HS-5 (cell line): ENCODE data around the gene SORBS1.
"Not testable (repeated sequence)": the region's sequence is repeated elsewhere in the genome, so short reads cannot be mapped to it uniquely, and the experiment has no call there.

Experiments used
- DNase-seq: peaks from one replicate; pipeline ENCODE4 v3.0.0-alpha.2; 2012; ENCODE audit warnings: low read depth

The SORBS1 gene

DNA sequence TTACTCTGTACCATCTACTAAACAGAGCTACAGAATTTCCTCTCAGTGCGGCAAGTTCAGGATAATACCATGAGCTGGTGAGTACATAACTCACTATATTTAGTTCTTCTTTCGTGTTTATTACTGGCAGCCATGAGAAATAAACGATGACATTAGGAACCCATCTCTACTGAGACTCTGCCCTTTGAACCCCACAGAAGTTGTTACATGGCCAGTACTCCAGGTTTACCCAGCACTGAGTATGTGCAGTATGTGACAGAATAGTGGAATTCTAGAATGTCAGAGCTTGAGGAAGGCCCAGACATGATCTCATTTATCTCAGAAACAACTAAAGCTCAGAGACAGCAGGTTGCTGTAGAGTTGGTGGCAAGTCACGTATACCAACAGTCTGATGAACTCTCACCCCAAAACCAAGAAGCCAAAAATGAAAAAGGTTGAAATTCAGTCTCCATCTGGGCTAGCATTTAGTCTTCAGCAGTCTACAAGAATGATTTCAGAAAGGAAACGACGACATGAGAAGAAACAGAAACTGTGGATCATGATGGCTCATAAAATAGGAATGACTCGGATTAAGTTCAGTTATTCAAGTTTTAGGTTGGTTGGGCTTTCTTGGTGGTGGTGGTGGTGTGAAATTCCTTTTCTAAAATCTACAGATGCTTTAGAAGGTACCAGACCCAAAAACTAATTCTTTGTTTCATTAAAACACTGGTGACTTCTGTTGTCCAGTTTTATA, 78.5 kb downstream of the SORBS1 start:
- no peak for DNase-seq

DNA sequence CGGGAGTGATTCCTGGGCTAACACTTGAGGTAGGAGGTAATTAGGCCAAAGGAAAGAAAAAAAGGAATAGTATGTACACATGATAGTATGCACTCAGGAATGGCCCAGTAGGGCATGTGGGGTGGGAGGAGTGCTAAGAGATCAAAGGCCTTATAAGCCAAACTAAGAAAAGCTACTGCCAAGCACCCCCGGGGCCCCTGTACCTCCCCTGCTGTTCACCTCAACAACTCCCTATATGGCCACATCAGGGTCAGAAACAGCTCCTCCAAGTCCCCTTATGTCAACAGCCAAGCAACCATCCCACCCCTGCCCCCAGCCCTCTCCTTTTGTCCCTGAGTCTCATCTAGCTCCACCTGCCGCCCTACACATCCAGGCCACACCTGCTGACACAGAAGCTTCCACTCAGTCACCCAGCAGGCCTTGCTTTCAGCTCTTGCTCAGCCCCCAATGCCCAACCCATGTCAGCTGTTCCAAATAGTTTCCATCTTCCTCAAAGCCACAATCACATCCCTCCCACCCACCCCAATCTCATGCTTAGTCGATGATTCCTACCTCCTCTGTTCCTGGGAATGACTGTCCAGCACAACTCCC, 80.2 kb downstream of the SORBS1 start:
- no peak for DNase-seq

DNA sequence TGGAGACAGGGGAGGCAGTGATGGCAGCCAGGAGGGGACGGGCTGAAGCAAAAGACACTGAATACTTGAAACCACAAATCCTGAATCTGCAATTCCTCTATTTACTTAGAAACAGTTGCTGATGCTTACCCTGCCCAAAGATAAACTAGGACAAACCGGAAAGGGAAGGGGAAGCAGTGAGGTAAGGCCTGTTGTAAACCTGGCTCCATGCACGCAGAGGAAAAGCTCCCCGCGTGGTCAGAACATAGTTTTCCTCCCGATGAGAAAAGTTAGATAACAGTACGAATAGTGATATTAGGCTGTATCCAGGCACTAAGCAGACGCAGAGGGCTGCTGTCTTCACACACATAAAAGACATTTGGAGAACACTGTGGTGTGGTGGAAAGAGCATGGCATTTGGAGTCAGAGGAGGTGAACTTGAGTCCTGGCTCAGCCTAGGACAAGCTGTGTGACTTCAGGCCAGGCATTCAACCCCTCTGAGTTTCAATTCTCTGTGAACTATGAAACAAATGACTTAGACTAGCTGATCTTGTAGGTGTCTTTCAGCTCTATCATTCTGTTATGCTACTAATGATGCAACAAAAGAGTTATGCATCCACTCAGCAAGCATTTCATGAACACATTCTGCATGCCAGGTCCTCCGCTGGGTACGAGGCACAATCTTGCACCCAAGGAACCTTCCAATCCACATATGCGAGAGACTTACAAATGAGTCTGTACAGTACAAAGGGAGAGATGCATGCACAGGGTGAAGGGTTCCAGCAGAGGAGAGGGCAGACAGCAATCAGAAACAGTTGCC, 80.9 kb downstream of the SORBS1 start:
- no peak for DNase-seq

DNA sequence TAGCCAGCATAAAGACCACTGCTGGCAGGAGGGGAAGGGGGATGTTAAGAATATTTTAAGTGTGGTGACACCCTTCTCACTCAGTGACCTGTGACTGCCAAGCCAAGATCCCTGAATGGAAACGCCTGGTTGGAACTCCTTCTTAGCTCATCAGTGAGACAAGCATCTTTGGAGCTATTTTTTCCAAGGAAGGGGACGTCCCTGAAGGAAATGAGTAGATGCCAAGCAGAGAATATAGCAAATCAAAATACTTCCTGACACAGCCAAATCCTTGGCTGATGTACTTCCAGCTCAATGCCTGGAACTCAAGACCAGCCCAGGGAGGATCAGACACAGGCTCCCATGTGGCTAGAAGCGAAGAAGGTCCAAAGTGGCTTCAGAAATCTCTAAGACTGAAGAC, 82.2 kb downstream of the SORBS1 start:
- DNase-seq, result no peak

DNA sequence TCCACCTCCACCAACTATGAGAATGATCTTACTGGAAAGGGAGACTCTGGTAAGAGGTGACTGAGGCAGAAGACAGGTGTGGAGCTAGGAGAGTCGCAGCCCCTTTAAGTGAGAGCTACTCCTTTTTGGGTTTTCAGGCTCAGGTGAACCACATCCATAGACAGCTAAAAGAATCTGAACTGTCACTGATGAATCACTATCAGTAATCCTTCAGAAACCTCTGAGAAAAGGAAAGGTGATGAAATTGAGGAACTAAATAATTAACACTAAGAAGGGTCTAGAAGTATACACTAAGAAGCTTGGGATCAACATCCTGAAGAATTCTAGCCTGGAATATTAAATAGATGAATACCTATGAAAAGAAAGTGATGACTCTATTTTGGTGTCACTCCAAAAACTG, 83.0 kb downstream of the SORBS1 start:
- DNase-seq, result no peak

DNA sequence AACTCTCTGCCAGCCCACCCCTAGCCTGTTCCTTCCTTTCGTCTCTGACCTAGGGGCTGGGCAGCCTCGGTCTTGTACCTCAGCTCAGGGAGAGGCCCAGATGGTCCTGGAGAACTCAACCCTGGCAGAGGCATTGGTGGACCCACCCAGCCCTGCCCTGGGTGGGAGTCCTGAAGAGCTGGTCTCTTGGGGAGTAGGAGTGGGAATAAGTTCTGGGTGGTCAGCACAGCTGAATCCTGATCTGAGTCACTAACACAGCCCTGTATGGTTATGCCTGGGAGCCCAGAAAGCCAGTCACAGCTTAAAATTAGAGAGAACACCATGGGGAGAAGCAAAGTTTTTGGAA, 84.0 kb downstream of the SORBS1 start:
- no peak for DNase-seq

DNA sequence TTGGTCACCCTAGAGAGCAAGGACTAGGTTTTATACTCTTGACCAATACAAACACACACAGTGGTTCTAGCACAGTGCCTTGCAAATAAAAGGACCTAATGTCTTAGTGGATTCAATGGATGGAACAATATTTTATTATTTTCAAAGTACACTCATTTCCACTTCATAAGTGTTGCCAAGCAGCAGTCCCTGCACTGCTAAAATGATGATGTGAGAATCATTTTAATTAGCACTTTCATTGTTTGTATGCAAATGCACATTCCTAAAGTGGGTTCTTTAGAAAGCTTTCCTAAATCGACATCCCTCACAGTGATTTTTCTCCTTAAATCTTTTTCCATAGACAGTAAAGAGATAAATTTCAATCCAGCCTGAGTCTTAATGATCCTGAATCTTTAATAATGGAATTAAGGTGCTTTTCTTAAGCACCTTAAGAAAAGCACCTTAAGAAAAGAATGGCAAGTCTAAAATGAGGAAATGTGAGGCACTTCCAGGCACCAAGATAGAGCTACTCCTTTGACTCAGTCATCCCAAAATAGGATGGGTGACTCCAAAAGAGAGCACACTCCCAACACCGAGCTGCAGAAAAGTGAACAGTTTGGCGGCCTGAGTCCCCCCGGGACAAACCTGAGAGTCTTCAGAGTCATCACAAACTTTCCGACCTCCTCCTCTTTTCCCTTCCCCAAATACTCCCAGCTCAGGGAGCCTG, 84.5 kb downstream of the SORBS1 start:
- no peak for DNase-seq

DNA sequence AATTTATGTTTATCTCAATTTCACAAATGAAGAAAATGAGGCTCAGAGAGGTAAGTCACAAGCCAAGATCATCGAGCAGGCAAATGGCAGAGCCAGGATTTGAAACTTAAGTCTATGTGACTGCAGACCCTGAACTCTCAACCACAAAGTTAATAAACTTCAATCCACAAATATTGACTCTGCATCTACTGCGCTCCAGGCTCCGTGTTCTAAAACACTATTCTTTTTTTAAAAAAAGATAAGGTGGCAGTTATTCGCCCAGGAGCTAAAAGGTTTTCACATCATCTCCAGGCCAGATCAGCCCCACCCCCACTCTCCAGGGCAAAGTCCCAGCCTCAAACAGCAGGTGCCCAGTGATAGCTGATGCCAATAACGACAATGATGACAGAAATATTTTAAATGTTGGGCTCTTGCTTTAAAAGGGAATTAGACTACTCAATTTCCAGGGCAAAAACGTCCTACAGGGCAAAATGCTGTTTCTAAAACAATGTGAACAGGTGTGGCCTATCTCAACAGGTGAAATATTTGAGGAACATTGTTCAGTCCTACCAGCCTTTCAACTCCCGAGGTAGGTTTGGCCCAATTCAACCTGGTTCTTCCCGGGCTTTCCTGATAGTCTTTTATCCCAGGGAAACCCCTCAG, 85.2 kb downstream of the SORBS1 start:
- no peak for DNase-seq

DNA sequence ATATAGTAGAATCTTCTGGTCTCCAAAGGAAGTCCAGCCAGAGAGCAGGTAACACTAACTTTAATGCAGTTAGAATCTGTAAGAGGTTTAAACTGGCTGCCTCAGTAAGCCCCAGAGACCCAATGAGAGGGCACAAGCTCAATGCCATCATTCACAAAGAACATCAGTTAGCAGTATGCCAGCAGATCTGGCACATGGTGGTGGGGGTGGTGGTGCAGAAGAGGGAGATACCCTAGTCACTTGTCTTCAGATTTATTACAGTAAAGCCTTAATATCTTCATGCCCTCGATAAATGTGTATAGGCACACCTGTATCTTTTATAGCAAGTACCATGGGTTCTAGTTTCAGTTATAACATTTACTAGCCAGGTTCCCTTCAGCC, 86.2 kb downstream of the SORBS1 start:
- DNase-seq, result no peak

DNA sequence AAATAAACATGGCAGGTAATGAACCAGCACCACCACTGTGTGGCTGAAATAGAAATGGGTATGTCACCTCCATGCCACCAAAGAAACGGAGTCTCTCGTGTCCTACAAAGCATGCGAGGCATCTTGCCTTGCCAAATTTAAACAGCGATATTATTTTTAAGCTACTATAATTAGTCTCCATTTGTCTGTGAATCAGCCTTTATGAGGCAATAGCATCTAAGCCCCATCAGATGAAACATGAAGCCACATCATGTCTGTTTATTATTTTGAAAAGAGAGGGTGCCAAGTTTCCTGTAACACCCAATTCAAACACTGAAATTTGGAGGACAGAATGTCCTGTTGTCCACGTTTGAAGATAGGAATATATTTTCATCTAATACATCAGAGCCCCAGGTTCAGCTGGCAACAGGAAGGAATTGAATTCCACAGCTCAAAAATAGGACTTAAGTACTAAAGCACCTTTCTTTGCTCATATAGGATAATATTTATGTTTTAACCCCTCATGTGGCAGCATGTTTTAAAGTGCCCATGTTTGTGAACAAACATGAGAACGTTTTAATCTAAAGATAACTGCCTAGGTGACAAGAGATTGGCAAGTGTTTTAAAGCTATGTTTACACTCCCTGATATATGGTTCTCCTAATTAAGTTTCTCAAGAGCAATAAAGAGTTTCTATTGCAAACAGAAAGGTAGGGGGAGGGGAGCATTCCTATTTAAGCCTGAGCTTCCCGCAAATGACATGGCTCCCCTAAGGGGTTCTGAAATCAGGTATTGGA, 86.8 kb downstream of the SORBS1 start:
- DNase-seq, result no peak

DNA sequence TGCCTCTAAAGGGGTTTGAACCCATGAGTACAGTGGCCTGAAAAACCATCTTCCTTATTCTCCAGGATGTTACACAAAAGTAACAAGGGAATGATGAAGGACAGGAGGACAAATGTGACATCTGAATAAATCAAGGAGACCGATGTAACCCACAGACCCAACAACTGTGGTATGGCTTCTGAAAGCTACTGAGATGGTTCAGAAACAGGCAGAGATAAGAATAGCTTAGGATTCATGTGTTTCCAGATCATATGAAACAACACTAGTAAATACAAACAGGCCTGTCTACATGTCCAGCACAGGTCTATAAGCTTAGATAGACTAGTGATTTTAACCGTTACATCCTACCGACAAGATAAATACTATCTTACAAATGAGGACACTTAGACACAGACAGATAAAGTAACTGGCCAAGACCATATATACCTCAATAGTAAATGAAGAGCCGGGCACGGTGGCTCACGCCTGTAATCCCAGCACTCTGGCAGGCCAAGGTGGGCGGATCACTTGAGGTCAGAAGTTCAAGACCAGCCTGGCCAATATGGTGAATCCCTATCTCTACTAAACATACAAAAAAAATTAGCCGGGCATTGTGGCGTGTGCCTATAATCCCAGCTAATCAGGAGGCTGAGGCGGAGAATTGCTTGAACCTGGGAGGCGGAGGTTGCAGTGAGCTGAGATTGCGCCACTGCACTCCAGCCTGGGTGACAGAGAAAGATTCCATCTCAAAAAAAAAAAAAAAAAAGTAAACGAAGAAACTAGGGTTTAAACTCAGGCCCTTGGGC, 88.7 kb downstream of the SORBS1 start:
- DNase-seq, result no peak

DNA sequence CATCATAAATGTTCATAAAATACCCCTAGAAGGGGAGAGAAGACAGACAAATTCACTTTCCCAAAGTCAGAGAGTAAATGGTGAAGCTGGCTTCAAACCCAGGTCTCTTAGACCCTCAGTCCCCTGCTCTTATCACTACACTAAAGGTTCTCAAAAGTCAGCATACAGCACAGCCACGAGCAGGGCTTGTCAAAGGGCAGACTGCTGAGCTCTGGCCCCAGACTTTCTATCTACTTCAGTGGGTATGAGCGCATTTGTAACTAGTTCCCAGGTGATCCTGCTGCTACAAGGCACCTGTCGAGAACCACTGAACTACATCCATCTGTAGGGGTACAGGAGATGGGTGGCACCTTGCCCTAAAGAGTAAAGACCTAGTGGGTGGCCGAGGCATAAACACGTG, 91.5 kb downstream of the SORBS1 start:
- no peak for DNase-seq

DNA sequence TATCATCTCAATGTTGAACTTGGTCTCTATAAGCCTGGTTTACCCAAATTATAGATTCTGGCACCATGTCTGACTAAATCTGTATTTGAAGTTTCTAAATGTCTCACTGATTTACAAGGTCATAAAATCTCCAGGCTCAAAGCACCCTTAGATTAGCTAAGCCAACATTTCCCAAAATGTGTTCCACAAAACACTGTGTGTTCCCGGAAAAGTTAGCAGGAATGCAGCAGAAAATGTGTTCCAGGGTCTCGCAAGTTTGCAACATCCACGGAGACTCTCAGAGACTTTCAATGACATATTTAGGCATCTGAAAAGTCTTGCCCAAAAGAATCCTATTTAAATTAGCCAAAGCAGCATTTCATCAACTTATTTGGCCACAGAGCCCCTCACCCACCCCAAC, 91.9 kb downstream of the SORBS1 start:
- no peak for DNase-seq

DNA sequence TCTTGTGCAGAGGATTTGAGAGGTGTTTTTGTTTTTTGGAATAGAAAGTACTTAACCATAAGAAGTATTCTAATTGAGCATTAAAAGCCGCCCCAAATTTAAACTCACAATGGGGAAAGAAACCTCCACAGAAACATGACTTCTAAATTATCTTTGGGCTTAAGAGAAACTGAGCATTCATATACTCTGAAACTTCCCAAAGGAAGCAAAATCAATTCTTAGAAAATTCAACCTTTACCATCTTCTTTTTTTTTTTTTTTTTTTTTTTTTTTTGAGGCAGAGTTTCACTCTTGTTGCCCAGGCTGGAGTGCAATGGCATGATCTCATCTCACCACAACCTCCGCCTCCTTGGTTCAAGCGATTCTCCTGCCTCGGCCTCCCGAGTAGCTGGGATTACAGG, 93.5 kb downstream of the SORBS1 start:
- DNase-seq, result not testable (repeated sequence)

DNA sequence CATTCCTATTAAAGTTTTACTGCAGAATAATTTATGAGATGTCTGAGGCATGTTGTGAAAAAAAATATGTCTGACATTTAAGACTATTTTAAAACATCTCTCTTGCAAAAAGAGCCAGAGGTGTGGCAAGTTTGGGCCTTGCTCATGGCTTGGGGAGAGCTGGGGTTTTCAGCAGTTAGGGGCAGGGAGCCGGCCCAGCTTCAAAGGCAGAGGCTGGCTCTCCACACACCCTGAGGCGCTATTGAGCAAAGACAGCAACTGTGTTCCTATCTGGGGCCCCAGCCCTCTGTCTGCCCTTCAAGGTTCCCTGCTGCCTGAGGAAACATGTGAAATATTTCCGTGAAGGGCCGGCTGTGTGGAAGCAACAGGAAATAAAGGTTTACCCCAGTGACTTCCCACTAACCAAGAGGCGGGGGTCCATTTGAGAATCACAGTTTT, 94.0 kb downstream of the SORBS1 start:
- DNase-seq, result no peak

DNA sequence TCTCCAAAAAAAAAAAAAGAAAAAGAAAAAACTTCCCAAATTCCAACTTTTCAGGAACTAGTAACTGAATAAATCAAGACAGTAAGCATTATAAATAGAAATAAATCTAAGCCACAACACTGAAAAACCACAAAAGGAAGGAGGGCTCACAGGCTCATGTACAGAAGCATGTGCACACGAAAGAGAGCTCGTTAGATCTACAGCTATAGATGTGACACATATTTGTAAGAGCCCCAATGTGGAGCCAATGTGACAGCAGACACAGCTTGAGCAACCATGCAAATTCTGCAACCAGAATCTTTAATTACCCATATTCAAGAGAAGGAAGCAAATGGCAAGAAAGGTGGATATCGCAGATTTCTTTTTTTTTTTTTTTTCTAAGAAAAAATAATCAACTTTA, 94.7 kb downstream of the SORBS1 start:
- DNase-seq, result no peak

DNA sequence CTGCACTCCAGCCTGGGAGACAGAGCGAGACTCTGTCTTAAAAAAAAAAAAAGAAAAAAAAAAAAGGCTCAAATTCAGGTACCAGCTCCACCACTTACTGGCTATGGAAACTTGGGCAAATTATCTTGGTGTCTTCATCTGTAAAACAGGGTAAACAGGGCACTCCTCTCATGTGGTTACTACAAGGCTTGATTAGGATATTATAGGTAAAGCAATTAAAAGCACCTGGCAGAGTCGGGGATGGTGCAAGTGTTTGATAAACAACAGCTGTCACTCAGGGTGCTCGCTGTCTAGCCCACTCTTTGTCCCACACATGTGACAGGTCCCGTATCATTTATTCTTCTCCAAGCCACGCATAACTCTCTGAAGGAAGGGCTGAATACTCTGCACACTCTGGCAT, 96.9 kb downstream of the SORBS1 start:
- DNase-seq, result no peak

DNA sequence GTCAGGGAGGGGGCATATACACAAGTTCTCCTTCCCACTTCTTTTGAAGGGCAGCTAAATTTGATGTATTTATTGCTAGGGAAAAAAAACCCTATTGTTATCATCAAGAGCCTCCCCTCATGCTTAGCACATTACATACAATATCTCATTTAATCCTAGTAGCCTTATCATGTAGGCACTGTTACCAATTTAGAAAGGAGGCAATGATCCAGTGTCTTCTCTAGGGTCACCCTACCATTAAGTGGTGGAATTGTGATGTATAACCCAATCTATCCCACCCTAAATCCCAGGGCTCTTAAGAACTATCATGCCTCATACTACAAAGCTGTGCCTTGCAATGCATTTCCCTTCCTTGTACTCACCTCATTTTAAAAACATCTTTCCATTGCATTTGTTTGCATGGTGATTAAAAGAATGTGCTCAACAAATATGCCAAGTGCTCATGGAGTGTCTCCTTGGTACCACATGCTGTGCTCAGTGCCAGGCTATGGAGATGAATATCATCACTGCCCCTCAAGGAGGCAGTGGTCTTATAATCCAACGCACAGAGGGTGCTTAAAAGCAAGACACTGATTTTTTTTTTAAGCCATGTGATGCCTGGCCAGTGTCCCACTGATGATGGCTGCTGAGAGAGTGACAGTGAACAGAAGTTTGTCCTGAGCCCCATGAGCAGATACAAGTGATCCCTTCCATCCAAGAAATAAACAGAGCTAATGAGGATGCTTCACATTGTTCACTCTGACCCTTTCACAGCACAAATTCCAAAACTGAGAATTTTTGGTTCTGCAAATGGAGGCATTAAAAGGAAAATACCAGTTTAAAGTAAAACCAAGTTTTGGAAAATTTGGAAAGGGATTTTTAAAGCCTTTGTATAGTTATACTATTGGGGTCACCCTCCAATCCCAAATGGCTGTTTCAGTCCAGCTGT, 98.2 kb downstream of the SORBS1 start:
- no peak for DNase-seq

DNA sequence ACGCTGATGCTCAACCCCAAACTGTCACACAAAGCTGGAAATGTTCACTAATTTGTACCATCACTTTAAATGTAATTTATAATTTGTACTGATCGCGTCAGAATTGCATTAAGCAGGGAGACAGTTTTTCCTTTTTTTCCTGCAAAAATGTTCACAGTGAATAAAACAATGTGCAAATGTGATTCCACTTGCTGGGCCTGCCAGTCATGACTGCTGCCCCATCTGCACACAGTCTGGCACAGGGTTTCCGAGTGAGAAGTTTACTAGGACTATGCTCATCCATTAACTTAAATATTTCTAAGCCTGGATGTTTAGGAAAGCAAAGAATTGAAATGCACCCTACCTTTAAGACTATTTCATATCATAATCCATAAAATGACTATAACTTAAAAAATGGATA, 99.6 kb downstream of the SORBS1 start:
- DNase-seq, result no peak
